ENCODE measurements around the gene RAB11FIP3.
"Not testable (repeated sequence)": the region's sequence is repeated elsewhere in the genome, so short reads cannot be mapped to it uniquely, and the experiment has no call there.

Gene RAB11FIP3

GRCh38 chr16:380762-381011 is 44.8 kb upstream of the RAB11FIP3 start:
- Histone ChIP-seq H3K9me3 (ENCODE audit: control insufficient read depth in 1 of 2, low read length in 2 of 2) (no peaks in the 10 kb centered on the region), H3K4me1 (ENCODE audit: control insufficient read depth in 1 of 2, insufficient read depth in 2 of 2, low read length in 2 of 2) (peaks cover 17 to 27% of the 10 kb centered on the region in 2 donors), H3K4me3 (ENCODE audit: low read depth in 1 of 2, low read length in 2 of 2) (peak overlapping the region; percentile 76 to 77), H3K27ac (ENCODE audit: low read depth, low read length) (no peak overlapping the region), H3K36me3 (ENCODE audit: control insufficient read depth in 1 of 2, insufficient read depth in 2 of 2, low read length in 2 of 2) (peaks cover 4 to 17% of the 10 kb centered on the region in 2 donors), H3K27me3 (ENCODE audit: control insufficient read depth in 1 of 2, insufficient read depth in 2 of 2, low read length in 2 of 2) (no peaks in the 10 kb centered on the region), H3K9ac (ENCODE audit: low read depth in 1 of 2, low read length in 2 of 2) (peak overlapping the region; percentile 77 to 80)

GRCh38 chr16:381012-381788 is 44.2 kb upstream of the RAB11FIP3 start:
- Histone ChIP-seq H3K36me3 (ENCODE audit: control insufficient read depth in 1 of 2, insufficient read depth in 2 of 2, low read length in 2 of 2) (peaks cover under 1 to 12% of the 10 kb centered on the region in 2 donors), H3K27ac (ENCODE audit: low read depth, low read length) (peak overlapping the region; percentile 42), H3K9ac (ENCODE audit: low read depth in 1 of 2, low read length in 2 of 2) (peak overlapping the region; percentile 77 to 80), H3K4me1 (ENCODE audit: control insufficient read depth in 1 of 2, insufficient read depth in 2 of 2, low read length in 2 of 2) (peaks cover 17 to 27% of the 10 kb centered on the region in 2 donors), H3K9me3 (ENCODE audit: control insufficient read depth in 1 of 2, low read length in 2 of 2) (no peaks in the 10 kb centered on the region), H3K4me3 (ENCODE audit: low read depth in 1 of 2, low read length in 2 of 2) (peak overlapping the region; percentile 76 to 77), H3K27me3 (ENCODE audit: control insufficient read depth in 1 of 2, insufficient read depth in 2 of 2, low read length in 2 of 2) (no peaks in the 10 kb centered on the region)

GRCh38 chr16:381789-382717 is 43.4 kb upstream of the RAB11FIP3 start, which contains the start of gene PGAP6:
TSS of gene PGAP6 (minus strand) at chr16:381978. CDS start at chr16:381821, 157 bp downstream.
- Histone ChIP-seq H3K4me1 (ENCODE audit: control insufficient read depth in 1 of 2, insufficient read depth in 2 of 2, low read length in 2 of 2) (peaks cover 17 to 27% of the 10 kb centered on the region in 2 donors), H3K27ac (ENCODE audit: low read depth, low read length) (peak within 1 kb of the TSS; percentile 56)

GRCh38 chr16:383326-384051 is 42.0 kb upstream of the RAB11FIP3 start:
- Histone ChIP-seq H3K9ac (ENCODE audit: low read depth in 1 of 2, low read length in 2 of 2) (peak overlapping the region; percentile 61 to 66), H3K4me3 (ENCODE audit: low read depth in 1 of 2, low read length in 2 of 2) (peak overlapping the region; percentile 80 to 84), H3K27ac (ENCODE audit: low read depth, low read length) (peak overlapping the region; percentile 39), H3K27me3 (ENCODE audit: control insufficient read depth in 1 of 2, insufficient read depth in 2 of 2, low read length in 2 of 2) (no peaks in the 10 kb centered on the region), H3K9me3 (ENCODE audit: control insufficient read depth in 1 of 2, low read length in 2 of 2) (no peaks in the 10 kb centered on the region), H3K4me1 (ENCODE audit: control insufficient read depth in 1 of 2, insufficient read depth in 2 of 2, low read length in 2 of 2) (peaks cover 17 to 27% of the 10 kb centered on the region in 2 donors), H3K36me3 (ENCODE audit: control insufficient read depth in 1 of 2, insufficient read depth in 2 of 2, low read length in 2 of 2) (no peaks in the 10 kb centered on the region)

More at GRCh38 chr16:381789-382717, 43.4 kb upstream of the RAB11FIP3 start, which contains the start of gene PGAP6:
- Histone ChIP-seq H3K27me3 (ENCODE audit: control insufficient read depth in 1 of 2, insufficient read depth in 2 of 2, low read length in 2 of 2) (no peaks in the 10 kb centered on the region), H3K4me3 (ENCODE audit: low read depth in 1 of 2, low read length in 2 of 2) (peak within 1 kb of the TSS; percentile 80 to 84), H3K9ac (ENCODE audit: low read depth in 1 of 2, low read length in 2 of 2) (peak within 1 kb of the TSS; percentile 77 to 81), H3K36me3 (ENCODE audit: control insufficient read depth in 1 of 2, insufficient read depth in 2 of 2, low read length in 2 of 2) (peaks cover 0 to 4% of the 10 kb centered on the region in 2 donors), H3K9me3 (ENCODE audit: control insufficient read depth in 1 of 2, low read length in 2 of 2) (no peaks in the 10 kb centered on the region)

GRCh38 chr16:386641-387156 is 38.8 kb upstream of the RAB11FIP3 start:
- no peak overlapping the region for H3K27ac ChIP-seq (ENCODE audit: low read depth, low read length)
- no peak overlapping the region for H3K9ac ChIP-seq (ENCODE audit: low read depth in 1 of 2, low read length in 2 of 2)

GRCh38 chr16:387761-388666 is 37.4 kb upstream of the RAB11FIP3 start:
- H3K27me3 ChIP-seq (ENCODE audit: control insufficient read depth in 1 of 2, insufficient read depth in 2 of 2, low read length in 2 of 2); H3K9me3 ChIP-seq (ENCODE audit: control insufficient read depth in 1 of 2, low read length in 2 of 2); H3K27ac ChIP-seq (ENCODE audit: low read depth, low read length); H3K4me1 ChIP-seq (ENCODE audit: control insufficient read depth in 1 of 2, insufficient read depth in 2 of 2, low read length in 2 of 2); H3K36me3 ChIP-seq (ENCODE audit: control insufficient read depth in 1 of 2, insufficient read depth in 2 of 2, low read length in 2 of 2): not testable (repeated sequence)
- peak overlapping the region in 1 of 2 donors; percentile 25 for H3K9ac ChIP-seq (ENCODE audit: low read depth in 1 of 2, low read length in 2 of 2)
- peak overlapping the region in 1 of 2 donors; percentile 3 for H3K4me3 ChIP-seq (ENCODE audit: low read depth in 1 of 2, low read length in 2 of 2)

More at GRCh38 chr16:386641-387156, 38.8 kb upstream of the RAB11FIP3 start:
- Histone ChIP-seq H3K36me3 (ENCODE audit: control insufficient read depth in 1 of 2, insufficient read depth in 2 of 2, low read length in 2 of 2) (no peaks in the 10 kb centered on the region), H3K4me1 (ENCODE audit: control insufficient read depth in 1 of 2, insufficient read depth in 2 of 2, low read length in 2 of 2) (peaks cover 6 to 8% of the 10 kb centered on the region in 2 donors), H3K27me3 (ENCODE audit: control insufficient read depth in 1 of 2, insufficient read depth in 2 of 2, low read length in 2 of 2) (no peaks in the 10 kb centered on the region), H3K4me3 (ENCODE audit: low read depth in 1 of 2, low read length in 2 of 2) (no peak overlapping the region), H3K9me3 (ENCODE audit: control insufficient read depth in 1 of 2, low read length in 2 of 2) (no peaks in the 10 kb centered on the region)

- H3K36me3 ChIP-seq (ENCODE audit: control insufficient read depth in 1 of 2, insufficient read depth in 2 of 2, low read length in 2 of 2) = no peaks in the 10 kb centered on the region
- H3K4me1 ChIP-seq (ENCODE audit: control insufficient read depth in 1 of 2, insufficient read depth in 2 of 2, low read length in 2 of 2) = no peaks in the 10 kb centered on the region
- no peak overlapping the region for H3K4me3 ChIP-seq (ENCODE audit: low read depth in 1 of 2, low read length in 2 of 2)
- no peaks in the 10 kb centered on the region for H3K9me3 ChIP-seq (ENCODE audit: control insufficient read depth in 1 of 2, low read length in 2 of 2)
- no peak overlapping the region for H3K9ac ChIP-seq (ENCODE audit: low read depth in 1 of 2, low read length in 2 of 2)
- H3K27me3 ChIP-seq (ENCODE audit: control insufficient read depth in 1 of 2, insufficient read depth in 2 of 2, low read length in 2 of 2) = no peaks in the 10 kb centered on the region
- H3K27ac ChIP-seq (ENCODE audit: low read depth, low read length) = no peak overlapping the region
Observed at GRCh38 chr16:389352-389751, 36.1 kb upstream of the RAB11FIP3 start.

GRCh38 chr16:391885-392335 is 33.5 kb upstream of the RAB11FIP3 start:
- no peaks in the 10 kb centered on the region for H3K27me3 ChIP-seq (ENCODE audit: control insufficient read depth in 1 of 2, insufficient read depth in 2 of 2, low read length in 2 of 2)

More at GRCh38 chr16:391885-392335, 33.5 kb upstream of the RAB11FIP3 start:
- peaks cover 0 to 6% of the 10 kb centered on the region in 2 donors for H3K4me1 ChIP-seq (ENCODE audit: control insufficient read depth in 1 of 2, insufficient read depth in 2 of 2, low read length in 2 of 2)
- no peak overlapping the region for H3K4me3 ChIP-seq (ENCODE audit: low read depth in 1 of 2, low read length in 2 of 2)
- no peaks in the 10 kb centered on the region for H3K36me3 ChIP-seq (ENCODE audit: control insufficient read depth in 1 of 2, insufficient read depth in 2 of 2, low read length in 2 of 2)
- no peak overlapping the region for H3K9ac ChIP-seq (ENCODE audit: low read depth in 1 of 2, low read length in 2 of 2)
- H3K27ac ChIP-seq (ENCODE audit: low read depth, low read length) = no peak overlapping the region
- no peaks in the 10 kb centered on the region for H3K9me3 ChIP-seq (ENCODE audit: control insufficient read depth in 1 of 2, low read length in 2 of 2)
